Spleen (tissue), 11 donors: Measurements from ENCODE around the gene CIDEB. TPM values are rescaled to one million over a fixed set of nuclear protein-coding genes. Genes with fewer than 3 reads are reported as not detected.

Source experiments
- DNase-seq: peaks from one replicate; pipeline ENCODE4 v3.0.0-alpha.2; 2020
- H3K27ac ChIP-seq, 8 donors: fragments of 200-600 bp; sonication (generic) in 7 of 8; 1 replicate in 4 of 8; 2 replicates in 4 of 8; pipeline versions ENCODE4 v1.5.0 to v1.8.0; 2016 to 2021; ENCODE audit warnings: inconsistent platforms in 4 of 8, mild to moderate bottlenecking in 4 of 8, moderate library complexity in 1 of 8
- H3K27me3 ChIP-seq, 7 donors: fragments of 200-600 bp; sonication (generic) in 6 of 7; replicated peaks in 1 of 7; 1 replicate in 4 of 7; 2 replicates in 3 of 7; pipeline versions ENCODE4 v1.5.0 to v1.8.0; 2016 to 2021; ENCODE audit warnings: inconsistent platforms in 3 of 7, mild to moderate bottlenecking in 1 of 7
- H3K36me3 ChIP-seq, 6 donors: fragments of 200-600 bp; sonication (generic) in 5 of 6; 1 replicate in 4 of 6; 2 replicates in 2 of 6; pipeline versions ENCODE4 v1.5.0 to v1.8.0; 2016 to 2021; ENCODE audit warnings: inconsistent platforms in 2 of 6
- H3K4me1 ChIP-seq, 6 donors: fragments of 200-600 bp; sonication (generic) in 5 of 6; 1 replicate in 3 of 6; 2 replicates in 3 of 6; pipeline versions ENCODE4 v1.5.0 to v1.8.0; 2016 to 2021; ENCODE audit warnings: inconsistent platforms in 3 of 6
- H3K4me3 ChIP-seq, 8 donors: fragments of 200-600 bp; sonication (generic) in 7 of 8; 1 replicate in 4 of 8; 2 replicates in 4 of 8; pipeline versions ENCODE4 v1.5.0 to v1.8.0; 2016 to 2021; ENCODE audit warnings: inconsistent platforms in 4 of 8, mild to moderate bottlenecking in 4 of 8, moderate library complexity in 2 of 8
- H3K9me3 ChIP-seq, 8 donors: fragments of 200-600 bp; sonication (generic) in 7 of 8; 1 replicate in 4 of 8; 2 replicates in 4 of 8; pipeline versions ENCODE4 v1.5.0 to v1.8.0; 2016 to 2021; ENCODE audit warnings: inconsistent platforms in 4 of 8
- POLR2A ChIP-seq, 3 donors: fragments of 450-650 bp; IDR thresholded peaks; one replicate each; pipeline ENCODE4 v1.5.1; 2017; ENCODE audit warnings: antibody characterized with exemption in 3 of 3, mild to moderate bottlenecking in 1 of 3
- POLR2AphosphoS5 ChIP-seq, 3 donors: sonication (generic); formaldehyde crosslinking; IDR thresholded peaks; one replicate each; pipeline ENCODE4 v1.5.1; 2017; ENCODE audit warnings: antibody characterized with exemption in 3 of 3
- WGBS, 5 donors: extraction: QIAGEN DNeasy Blood & Tissue Kit in 3 of 5; methylation state at CpG; one replicate each; pipeline versions ENCODE4 v1.1.5 to v1.1.7; 2013 to 2018; 5-methylcytosine and 5-hydroxymethylcytosine counted together
- intact Hi-C: fragments of 100-400 bp; cut with DNase I; formaldehyde crosslinking; loops from one replicate; pipeline ENCODE4 v1.15.0; 2023; ENCODE audit warnings: low total_unique reads
- polyA plus RNA-seq, 3 donors: library from polyadenylated mRNA; stranded (reverse); fragments of 200-250 nt; gene quantifications; one replicate each; pipeline ENCODE4 v1.2.1, GENCODE V29; 2013
- total RNA-seq, 7 donors: library from RNA; depleted of rRNA in 3 of 7; stranded (reverse); fragments of >200 nt in 3 of 7; fragmentation: NEBNext Ultra II Directional in 4 of 7; extraction: Animal tissue kit (Norgen Biotek cat#: 25700) in 4 of 7; gene quantifications; one replicate each; pipeline versions ENCODE4 v1.1.0 to v1.2.1, GENCODE V29; 2016 to 2021
- TF ChIP-seq, protein P1 (sequence below), 11 experiments: fragments of 200-600 bp in 7 of 11; fragments of 450-650 bp in 4 of 11; sonication (generic) in 4 of 11; IDR thresholded peaks in 8 of 11; conservative IDR thresholded peaks in 3 of 11; 1 replicate in 7 of 11; 2 replicates in 4 of 11; pipeline versions ENCODE4 v1.4.0 to v1.8.0; 2016 to 2021; ENCODE audit warnings: antibody characterized with exemption in 11 of 11, inconsistent platforms in 4 of 11, mild to moderate bottlenecking in 1 of 11
- donor health status: healthy with polysubstance abuse.
- donor health status: DM: no; HTN: no; CAD: no; lungs with moderate emphysema.
- donor health status: DM: no; HTN: no; CAD: no.
- donor health status: Bipolar disorder and iron deficiency.
- donor health status: healthy.
- donor health status: DM: no; HTN: no; CAD: no.
- donor health status: DM: yes; HTN: yes; CAD: no.

The CIDEB gene
- total and polyA plus RNA-seq, 10 donors = 31.0 to 145 (median 81.6) TPM

DNA sequence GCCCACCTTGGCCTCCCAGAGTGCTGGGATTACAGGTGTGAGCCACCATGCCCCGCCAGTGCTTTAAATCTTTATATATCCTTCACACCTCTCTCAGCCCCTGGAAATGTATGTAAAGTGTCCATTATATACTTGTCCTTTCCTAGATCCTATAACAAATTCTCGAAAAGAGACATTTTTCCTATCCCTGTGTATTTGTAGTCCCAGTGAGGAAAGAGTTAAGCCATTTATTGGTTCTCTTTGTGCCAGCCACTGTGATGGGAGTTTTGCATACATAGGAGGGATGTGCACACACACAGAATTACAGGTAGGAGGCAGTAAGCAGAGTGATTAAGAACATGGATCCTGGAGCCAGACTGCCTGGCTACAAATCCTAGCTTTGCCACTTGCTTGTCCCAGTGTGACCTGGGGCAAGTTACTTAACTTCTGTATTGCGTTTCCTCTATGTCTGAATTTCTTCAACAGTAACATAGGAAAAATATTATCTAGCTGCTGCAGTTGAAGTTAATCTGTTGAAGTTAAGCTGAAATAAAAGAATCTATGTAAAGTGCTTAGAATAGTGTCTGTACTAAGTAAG is 34.3 kb downstream of the CIDEB start:
- WGBS, 5 donors = 52 to 85% (median 74%) methylated on average over 3 of the region's 3 CpGs
- Histone ChIP-seq H3K4me3 (no peak overlapping the region), H3K9me3 (no peaks in the 10 kb centered on the region), H3K27ac (peak overlapping the region in 7 of 8 donors; percentile 58 to 100 (median 95)), H3K27me3 (no peaks in the 10 kb centered on the region), H3K4me1 (peaks cover 14 to 89% (median 71%) of the 10 kb centered on the region in 6 donors), H3K36me3 (peaks cover 0 to 17% (median 10%) of the 10 kb centered on the region in 6 donors)
- TF ChIP-seq POLR2A (IDR thresholded peaks at IDR 0.05) (no peak), POLR2AphosphoS5 (IDR thresholded peaks at IDR 0.05) (no peak)
- TF ChIP-seq, protein P1, sequence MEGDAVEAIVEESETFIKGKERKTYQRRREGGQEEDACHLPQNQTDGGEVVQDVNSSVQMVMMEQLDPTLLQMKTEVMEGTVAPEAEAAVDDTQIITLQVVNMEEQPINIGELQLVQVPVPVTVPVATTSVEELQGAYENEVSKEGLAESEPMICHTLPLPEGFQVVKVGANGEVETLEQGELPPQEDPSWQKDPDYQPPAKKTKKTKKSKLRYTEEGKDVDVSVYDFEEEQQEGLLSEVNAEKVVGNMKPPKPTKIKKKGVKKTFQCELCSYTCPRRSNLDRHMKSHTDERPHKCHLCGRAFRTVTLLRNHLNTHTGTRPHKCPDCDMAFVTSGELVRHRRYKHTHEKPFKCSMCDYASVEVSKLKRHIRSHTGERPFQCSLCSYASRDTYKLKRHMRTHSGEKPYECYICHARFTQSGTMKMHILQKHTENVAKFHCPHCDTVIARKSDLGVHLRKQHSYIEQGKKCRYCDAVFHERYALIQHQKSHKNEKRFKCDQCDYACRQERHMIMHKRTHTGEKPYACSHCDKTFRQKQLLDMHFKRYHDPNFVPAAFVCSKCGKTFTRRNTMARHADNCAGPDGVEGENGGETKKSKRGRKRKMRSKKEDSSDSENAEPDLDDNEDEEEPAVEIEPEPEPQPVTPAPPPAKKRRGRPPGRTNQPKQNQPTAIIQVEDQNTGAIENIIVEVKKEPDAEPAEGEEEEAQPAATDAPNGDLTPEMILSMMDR (IDR thresholded peaks at IDR 0.05 in 8 of 11, conservative IDR thresholded peaks at IDR 0.05 in 3 of 11) = no peak
- no peak for DNase-seq
- intact Hi-C loops = no loop called here

DNA sequence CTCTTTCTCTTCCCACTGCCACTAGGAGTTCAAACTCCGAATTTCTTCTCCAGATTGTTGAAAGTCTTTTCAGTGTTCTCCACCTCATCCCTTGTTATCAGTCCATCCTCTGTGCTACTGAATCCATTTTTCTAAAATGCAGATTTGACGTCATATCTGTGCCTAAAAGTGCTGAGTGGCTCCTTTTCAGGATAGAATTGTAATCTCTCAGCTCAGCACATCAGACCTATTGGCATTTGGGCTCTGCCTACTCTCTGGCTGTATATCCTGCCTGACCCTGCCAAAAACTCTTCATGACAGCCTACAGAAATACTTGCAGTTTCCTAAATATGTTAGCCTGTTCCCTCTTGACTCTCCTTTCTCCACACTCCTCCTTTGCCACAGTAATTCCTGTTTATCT is 35.3 kb downstream of the CIDEB start:
- no peaks in the 10 kb centered on the region for H3K27me3 ChIP-seq
- WGBS, 5 donors = 86 to 95% (median 91%) methylated on average over 2 of the region's 2 CpGs
- no peaks in the 10 kb centered on the region for H3K9me3 ChIP-seq
- H3K36me3 ChIP-seq = peaks cover 0 to 28% (median 20%) of the 10 kb centered on the region in 6 donors
- TF ChIP-seq POLR2A (IDR thresholded peaks at IDR 0.05) (no peak), POLR2AphosphoS5 (IDR thresholded peaks at IDR 0.05) (no peak)
- TF ChIP-seq, protein P1 (IDR thresholded peaks at IDR 0.05 in 8 of 11, conservative IDR thresholded peaks at IDR 0.05 in 3 of 11) = no peak
- intact Hi-C loops = no loop called here
- H3K4me1 ChIP-seq = peaks cover 11 to 79% (median 61%) of the 10 kb centered on the region in 6 donors
- H3K4me3 ChIP-seq = no peak overlapping the region
- peak overlapping the region; percentile 87 to 100 (median 99) for H3K27ac ChIP-seq
- no peak for DNase-seq

DNA sequence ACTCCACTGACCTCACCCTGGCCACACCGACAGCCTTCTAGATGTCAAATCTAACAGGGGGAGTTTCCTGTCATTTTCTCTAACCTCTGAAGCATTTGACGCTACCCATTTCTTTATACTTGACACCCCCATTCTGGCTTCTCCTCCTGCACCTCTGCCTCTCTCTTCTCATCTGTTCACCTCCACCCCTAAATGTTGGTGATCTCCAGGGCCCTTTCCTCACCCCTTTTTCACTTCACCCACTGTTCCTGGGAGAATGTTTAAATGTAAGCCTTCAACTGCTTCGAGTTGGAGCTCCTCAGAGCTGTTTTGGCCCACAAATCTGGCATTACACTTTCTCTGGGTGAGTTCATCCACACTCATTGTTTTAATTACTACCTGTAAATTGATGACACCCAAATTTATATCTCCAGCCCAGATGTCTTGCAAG is 35.9 kb downstream of the CIDEB start:
- Histone ChIP-seq H3K4me3 (peak overlapping the region; percentile 46 to 82 (median 68)), H3K36me3 (peaks cover 0 to 34% (median 26%) of the 10 kb centered on the region in 6 donors), H3K27me3 (no peaks in the 10 kb centered on the region), H3K9me3 (no peaks in the 10 kb centered on the region), H3K27ac (peak overlapping the region; percentile 87 to 100 (median 99)), H3K4me1 (peaks cover 7 to 73% (median 55%) of the 10 kb centered on the region in 6 donors)
- TF ChIP-seq, protein P1 (IDR thresholded peaks at IDR 0.05 in 8 of 11, conservative IDR thresholded peaks at IDR 0.05 in 3 of 11) = no peak
- TF ChIP-seq POLR2A (IDR thresholded peaks at IDR 0.05) (no peak), POLR2AphosphoS5 (IDR thresholded peaks at IDR 0.05) (no peak)
- no peak for DNase-seq
- 12 to 24% (median 20%) methylated on average over 3 of the region's 3 CpGs for WGBS, 5 donors
- intact Hi-C loops = no loop called here

DNA sequence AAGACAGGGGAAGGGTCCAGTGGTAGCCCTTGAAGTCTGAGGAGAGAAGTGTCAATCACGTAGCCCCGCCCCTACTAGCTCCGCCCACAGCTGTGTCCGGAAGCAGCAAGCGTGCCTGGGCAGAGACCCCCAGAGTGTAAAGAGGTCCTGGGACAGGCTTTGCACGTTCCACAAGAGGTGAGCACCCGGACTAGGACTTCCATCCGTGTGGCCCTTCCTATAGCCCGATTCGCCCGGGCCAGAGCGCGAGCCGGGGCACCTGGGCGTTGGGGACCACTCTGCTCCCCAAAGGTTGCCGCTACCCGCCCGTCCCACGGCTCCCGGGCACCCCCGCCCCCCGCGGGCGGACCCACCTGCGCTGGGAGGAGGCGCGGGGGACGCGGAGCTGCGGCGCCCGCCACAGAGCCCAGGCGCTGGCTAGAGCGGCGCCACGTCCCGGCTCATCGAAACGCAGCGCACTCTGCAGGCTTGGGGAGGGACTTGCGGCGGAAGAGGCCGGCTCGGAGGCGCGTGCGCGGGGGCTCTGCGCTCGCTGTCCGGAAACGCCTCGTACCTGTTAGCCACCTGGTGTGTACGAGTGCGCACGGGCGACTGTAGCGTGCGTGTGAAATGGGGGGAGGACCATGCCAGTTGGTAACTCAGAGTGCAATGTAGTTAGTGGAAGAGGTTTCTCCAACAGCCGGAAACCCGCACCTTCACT is 36.5 kb downstream of the CIDEB start, which contains the start of gene RABGGTA:
TSS of gene RABGGTA (minus strand) at position 464 of the 700 bp plus-strand sequence. CDS start 482 bp downstream, outside the sequence.
- TF ChIP-seq, protein P1 (IDR thresholded peaks at IDR 0.05 in 8 of 11, conservative IDR thresholded peaks at IDR 0.05 in 3 of 11) = peak; percentile 63 to 93 (median 83)
- peak; percentile 8 to 49 (median 48) for TF ChIP-seq POLR2A (IDR thresholded peaks at IDR 0.05)
- peak; percentile 93 to 96 (median 95) for TF ChIP-seq POLR2AphosphoS5 (IDR thresholded peaks at IDR 0.05)
- Histone ChIP-seq H3K27ac (peak within 1 kb of the TSS; percentile 87 to 100 (median 99)), H3K36me3 (peaks cover 0 to 40% (median 31%) of the 10 kb centered on the region in 6 donors), H3K27me3 (no peaks in the 10 kb centered on the region), H3K9me3 (no peaks in the 10 kb centered on the region), H3K4me1 (peaks cover 7 to 67% (median 50%) of the 10 kb centered on the region in 6 donors), H3K4me3 (peak within 1 kb of the TSS; percentile 46 to 82 (median 68))
- intact Hi-C loops = no loop called here
- DNase-seq = peak; percentile 99
- 0 to 1% (median 0%) methylated on average over 38 to 61 of the region's 61 CpGs for WGBS, 5 donors
